MM.1S (cell line): Measurements from ENCODE around the gene FBXO47.

ENCODE experiments used
- CTCF ChIP-seq: fragments of 300-600 bp; sonication (generic); IDR thresholded peaks from 2 replicates; pipeline ENCODE4 v1.5.1; 2016; ENCODE audit warnings: antibody characterized with exemption, low read length, mixed read lengths
- EZH2 ChIP-seq: fragments of 300-600 bp; sonication (generic); optimal IDR thresholded peaks from 2 replicates; pipeline ENCODE3; 2017; ENCODE audit warnings: low read depth, mild to moderate bottlenecking, antibody characterized with exemption, low read length, mixed read lengths
- EZH2phosphoT487 ChIP-seq: fragments of 300-600 bp; sonication (generic); IDR thresholded peaks from 2 replicates; pipeline ENCODE4 v1.6.1; 2018; ENCODE audit warnings: antibody characterized with exemption, low read length

GRCh38 chr17:38994026-38994425 lies 26.8 kb upstream of the FBXO47 start:
- TF ChIP-seq CTCF (no peak), EZH2phosphoT487 (no peak), EZH2 (no peak)
